PC-3 (cell line): ENCODE data around the gene TMED4. TPM values are rescaled to one million over a fixed set of nuclear protein-coding genes. Genes with fewer than 3 reads are reported as not detected.
A peak's percentile ranks its signal among the peaks of the same experiment; 100 is the strongest.

Experiments
- ATAC-seq: fragments of 200-7000 bp; cut with Tn5 transposase; 2 replicates; pipeline ENCODE4 v1.9.1; 2020; ENCODE audit warnings: mild to moderate bottlenecking, moderate library complexity
- BruUV-seq: library from RNA; stranded (reverse); fragments of 400-500 nt; replicated peaks from 2 replicates; lab custom pipeline; 2021; lab: Mats Ljungman, UMichigan
- CTCF ChIA-PET: fragments of 300-600 bp; sonication (Branson Sonifier 250); formaldehyde crosslinking; loops from one replicate; lab custom pipeline; 2022; ENCODE audit warnings: antibody characterized with exemption; lab: Charles Lee
- POLR2A ChIA-PET: fragments of 300-600 bp; sonication (Branson Sonifier 250); formaldehyde crosslinking; loops from one replicate; lab custom pipeline; 2022; ENCODE audit warnings: antibody characterized with exemption; ENCODE audit not compliant: unreplicated experiment; lab: Charles Lee
- DNase-seq: peaks from one replicate; pipeline ENCODE4 v3.0.0-alpha.2; 2015
- H2AFZ ChIP-seq: fragments of 300-600 bp; sonication (generic); 2 replicates; pipeline ENCODE4 v1.6.0; 2016; ENCODE audit warnings: antibody characterized with exemption, low read length
- H3F3A ChIP-seq: fragments of 300-600 bp; sonication (generic); one replicate; pipeline ENCODE4 v1.6.0; 2017; ENCODE audit warnings: antibody characterized with exemption, low read length, control low read depth, mild to moderate bottlenecking; ENCODE audit not compliant: unreplicated experiment
- H3K27ac ChIP-seq: fragments of 300-600 bp; sonication (generic); 2 replicates; pipeline ENCODE4 v1.5.1; 2016; ENCODE audit warnings: mild to moderate bottlenecking, low read length
- H3K27me3 ChIP-seq: fragments of 300-600 bp; sonication (generic); 2 replicates; pipeline ENCODE4 v1.6.1; 2016; ENCODE audit warnings: low read length, mixed read lengths
- H3K36me3 ChIP-seq: fragments of 300-600 bp; sonication (generic); 2 replicates; pipeline ENCODE4 v1.6.1; 2016; ENCODE audit warnings: low read depth, mixed run types, low read length, mixed read lengths
- H3K4me1 ChIP-seq: fragments of 300-600 bp; sonication (generic); 2 replicates; pipeline ENCODE4 v1.5.1; 2016; ENCODE audit warnings: low read length; ENCODE audit not compliant: insufficient read depth
- H3K4me2 ChIP-seq: fragments of 300-600 bp; sonication (generic); 2 replicates; pipeline ENCODE4 v1.6.0; 2016; ENCODE audit warnings: low read length
- H3K4me3 ChIP-seq: fragments of 300-600 bp; sonication (generic); 2 replicates; pipeline ENCODE4 v1.5.1; 2016; ENCODE audit warnings: mild to moderate bottlenecking, low read length, mixed read lengths
- H3K79me2 ChIP-seq: fragments of 300-600 bp; sonication (generic); 2 replicates; pipeline ENCODE4 v1.6.1; 2017; ENCODE audit warnings: low read length, mixed read lengths
- H3K9ac ChIP-seq: fragments of 300-600 bp; sonication (generic); 2 replicates; pipeline ENCODE4 v1.6.0; 2016; ENCODE audit warnings: mild to moderate bottlenecking, low read length
- H3K9me2 ChIP-seq: fragments of 300-600 bp; sonication (generic); replicated peaks from 2 replicates; pipeline ENCODE4 v1.6.1; 2016; ENCODE audit warnings: mixed run types, low read length, mixed read lengths
- H3K9me3 ChIP-seq: fragments of 300-600 bp; sonication (generic); 2 replicates; pipeline ENCODE4 v1.6.1; 2016; ENCODE audit warnings: low read length, mixed read lengths
- H4K20me1 ChIP-seq: fragments of 300-600 bp; sonication (generic); 2 replicates; pipeline ENCODE4 v1.6.1; 2016; ENCODE audit warnings: low read length, mixed read lengths
- EZH2 ChIP-seq: fragments of 300-600 bp; sonication (generic); IDR thresholded peaks from one replicate; pipeline ENCODE4 v1.6.1; 2017; ENCODE audit warnings: antibody characterized with exemption, mild to moderate bottlenecking, low read length; ENCODE audit not compliant: unreplicated experiment
- EZH2phosphoT487 ChIP-seq: fragments of 300-600 bp; sonication (generic); IDR thresholded peaks from 2 replicates; pipeline ENCODE4 v1.6.1; 2018; ENCODE audit warnings: mild to moderate bottlenecking, antibody characterized with exemption, low read length, borderline replicate concordance
- intact Hi-C: fragments of 100-400 bp; cut with micrococcal nuclease; formaldehyde crosslinking; loops from 2 replicates; pipeline ENCODE4 v1.9.0; 2023
- total RNA-seq: library from RNA; depleted of rRNA; stranded (reverse); fragments of >200 nt; gene quantifications from 2 replicates; pipeline ENCODE4 v1.2.3, GENCODE V29; 2014
- TF ChIP-seq, protein P1 (sequence below): fragments of 300-600 bp; sonication (generic); conservative IDR thresholded peaks from 2 replicates; pipeline ENCODE4 v1.5.1; 2017; ENCODE audit warnings: antibody characterized with exemption, low read depth, mild to moderate bottlenecking, low read length

Gene TMED4
- total RNA-seq, 1 experiment from 2014 or later, result 80.0 TPM

DNA sequence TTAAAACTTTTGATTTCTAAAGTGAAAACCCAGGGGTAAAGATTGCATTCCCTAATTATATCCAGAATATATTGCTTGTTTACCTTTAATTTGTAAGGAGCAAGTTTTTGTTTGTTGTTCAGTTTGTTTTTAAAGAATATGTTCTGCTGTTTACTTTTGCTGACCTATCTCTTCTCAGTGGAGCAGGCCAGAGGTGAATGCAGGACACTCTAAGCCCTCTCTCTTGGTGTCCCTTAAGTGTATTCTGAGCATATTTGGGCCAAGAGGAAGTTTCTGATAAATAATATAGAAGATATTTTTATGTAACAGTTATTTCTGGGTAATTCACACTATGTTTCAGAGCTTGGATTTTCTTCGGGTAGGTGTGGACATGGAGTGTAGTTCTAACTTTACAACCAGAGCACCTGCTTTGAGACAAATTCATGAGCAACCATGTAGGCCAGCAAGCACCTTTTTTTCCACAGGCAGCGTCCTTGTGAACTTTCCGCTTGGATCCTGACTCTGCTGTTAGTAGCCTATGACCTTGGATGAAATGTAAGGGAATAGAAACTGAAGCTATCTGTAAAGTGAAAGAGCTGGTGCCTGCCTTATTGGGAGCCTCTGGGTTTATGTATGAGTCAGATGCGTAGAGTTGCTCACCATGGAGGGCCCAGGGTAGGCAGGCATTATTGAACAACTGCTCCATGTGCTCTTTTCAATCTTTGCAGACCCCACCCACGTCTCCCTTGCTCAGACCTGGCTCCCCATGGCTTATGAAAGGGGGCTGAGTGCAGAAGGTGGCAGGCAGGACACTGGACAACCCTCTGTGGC, 40.5 kb upstream of the TMED4 start:
- TF ChIP-seq, protein P1, sequence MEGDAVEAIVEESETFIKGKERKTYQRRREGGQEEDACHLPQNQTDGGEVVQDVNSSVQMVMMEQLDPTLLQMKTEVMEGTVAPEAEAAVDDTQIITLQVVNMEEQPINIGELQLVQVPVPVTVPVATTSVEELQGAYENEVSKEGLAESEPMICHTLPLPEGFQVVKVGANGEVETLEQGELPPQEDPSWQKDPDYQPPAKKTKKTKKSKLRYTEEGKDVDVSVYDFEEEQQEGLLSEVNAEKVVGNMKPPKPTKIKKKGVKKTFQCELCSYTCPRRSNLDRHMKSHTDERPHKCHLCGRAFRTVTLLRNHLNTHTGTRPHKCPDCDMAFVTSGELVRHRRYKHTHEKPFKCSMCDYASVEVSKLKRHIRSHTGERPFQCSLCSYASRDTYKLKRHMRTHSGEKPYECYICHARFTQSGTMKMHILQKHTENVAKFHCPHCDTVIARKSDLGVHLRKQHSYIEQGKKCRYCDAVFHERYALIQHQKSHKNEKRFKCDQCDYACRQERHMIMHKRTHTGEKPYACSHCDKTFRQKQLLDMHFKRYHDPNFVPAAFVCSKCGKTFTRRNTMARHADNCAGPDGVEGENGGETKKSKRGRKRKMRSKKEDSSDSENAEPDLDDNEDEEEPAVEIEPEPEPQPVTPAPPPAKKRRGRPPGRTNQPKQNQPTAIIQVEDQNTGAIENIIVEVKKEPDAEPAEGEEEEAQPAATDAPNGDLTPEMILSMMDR, result no peak
- no peak for TF ChIP-seq EZH2
- Histone ChIP-seq H3K27me3 (no peaks in the 10 kb centered on the region), H3K27ac (no peak overlapping the region), H3K79me2 (peaks cover 73% of the 10 kb centered on the region), H3K4me3 (no peak overlapping the region), H3K4me1 (peaks cover 32% of the 10 kb centered on the region), H4K20me1 (no peaks in the 10 kb centered on the region), H3K9ac (no peak overlapping the region), H3K9me2 (no peaks in the 10 kb centered on the region), H3K36me3 (peaks cover 28% of the 10 kb centered on the region), H2AFZ (no peak overlapping the region), H3K9me3 (no peaks in the 10 kb centered on the region), H3K4me2 (no peak overlapping the region), H3F3A (no peaks in the 10 kb centered on the region)
- BruUV-seq, result no TSS peak
- CTCF ChIA-PET, result no interaction called here
- ATAC-seq (no peak), DNase-seq (no peak)
- intact Hi-C loops, result no loop called here
- POLR2A ChIA-PET, result interaction anchor here (0.6 to 0.7 kb wide), 2 partner anchors 11 to 68 kb away, joined by 3 to 4 read pairs; no protein-coding TSS in a partner anchor

DNA sequence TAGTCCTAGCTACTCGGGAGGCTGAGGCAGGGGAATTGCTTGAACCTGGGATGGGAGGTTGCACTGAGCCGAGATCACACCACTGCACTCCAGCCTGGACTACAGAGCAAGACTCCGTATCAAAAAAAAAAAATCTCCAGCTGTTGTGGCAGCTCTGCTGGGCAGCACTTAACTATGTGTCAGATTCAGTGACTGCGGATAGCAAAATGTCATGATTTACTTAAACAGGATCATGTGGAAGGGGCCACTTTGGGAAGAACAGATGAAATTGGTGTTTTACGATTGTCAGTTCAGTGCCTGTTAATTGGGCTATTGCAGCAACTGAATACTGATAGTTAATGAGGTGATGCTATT, 39.7 kb upstream of the TMED4 start:
- H3K9ac ChIP-seq, result no peak overlapping the region
- intact Hi-C loops, result no loop called here
- no TSS peak for BruUV-seq
- ChIA-PET POLR2A (no interaction called here), CTCF (no interaction called here)
- TF ChIP-seq, protein P1, result no peak
- H3F3A ChIP-seq, result no peaks in the 10 kb centered on the region
- no peak for DNase-seq
- H3K27me3 ChIP-seq, result no peaks in the 10 kb centered on the region
- H3K4me3 ChIP-seq, result no peak overlapping the region
- no peaks in the 10 kb centered on the region for H3K9me3 ChIP-seq
- H3K27ac ChIP-seq, result 0 out of 2 replicates have a peak overlapping the region, but pooled peaks have one; percentile 5
- H3K4me1 ChIP-seq, result peaks cover 39% of the 10 kb centered on the region
- ATAC-seq, result no peak
- H3K36me3 ChIP-seq, result peaks cover 27% of the 10 kb centered on the region
- no peak overlapping the region for H2AFZ ChIP-seq
- peaks cover 81% of the 10 kb centered on the region for H3K79me2 ChIP-seq
- H3K9me2 ChIP-seq, result no peaks in the 10 kb centered on the region
- no peak overlapping the region for H3K4me2 ChIP-seq
- H4K20me1 ChIP-seq, result no peaks in the 10 kb centered on the region

DNA sequence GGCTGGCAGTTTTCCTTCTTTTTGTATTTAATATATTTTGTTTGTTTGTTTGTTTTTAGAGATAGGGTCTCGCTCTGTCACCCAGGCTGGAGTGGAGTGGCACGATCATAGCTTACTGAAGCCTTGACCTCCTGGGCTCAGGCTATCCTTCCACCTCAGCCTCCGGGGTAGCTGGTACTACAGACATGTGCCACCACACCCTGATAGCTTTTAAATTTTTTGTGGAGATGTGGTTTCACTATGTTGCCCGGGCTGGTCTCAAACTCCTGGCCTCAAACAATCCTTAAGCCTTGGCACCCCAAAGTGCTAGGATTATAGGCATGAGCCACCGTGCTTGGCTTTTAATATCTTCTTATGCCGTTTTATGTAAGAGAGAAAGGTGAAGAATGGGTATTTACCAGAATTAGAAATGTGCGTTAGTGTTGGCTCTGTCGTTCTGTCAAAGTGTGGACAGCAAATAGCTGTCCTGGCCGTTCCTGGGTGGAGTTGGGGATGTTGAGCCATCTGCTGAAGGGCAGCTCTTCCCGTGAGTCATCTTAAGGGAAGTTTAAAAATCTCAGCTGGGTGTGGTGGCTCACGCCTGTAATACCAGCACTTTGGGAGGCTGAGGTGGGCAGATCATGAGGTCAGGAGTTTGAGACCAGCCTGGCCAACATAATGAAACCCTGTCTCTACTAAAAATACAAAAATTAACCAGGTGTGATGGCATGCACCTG, 39.2 kb upstream of the TMED4 start:
- no peaks in the 10 kb centered on the region for H3F3A ChIP-seq
- peaks cover 39% of the 10 kb centered on the region for H3K4me1 ChIP-seq
- H3K9me2 ChIP-seq, result no peaks in the 10 kb centered on the region
- H4K20me1 ChIP-seq, result no peaks in the 10 kb centered on the region
- no peak overlapping the region for H3K4me3 ChIP-seq
- ATAC-seq, result peak; percentile 70
- no peaks in the 10 kb centered on the region for H3K27me3 ChIP-seq
- no peak overlapping the region for H3K4me2 ChIP-seq
- peaks cover 26% of the 10 kb centered on the region for H3K36me3 ChIP-seq
- intact Hi-C loops, result no loop called here
- ChIA-PET POLR2A (interaction anchor here (0.6 kb wide), 1 partner anchor 14 kb away, joined by 15 read pairs; no protein-coding TSS in a partner anchor), CTCF (no interaction called here)
- DNase-seq, result peak; percentile 53
- BruUV-seq, result TSS peak; percentile 74
- H2AFZ ChIP-seq, result no peak overlapping the region
- H3K9ac ChIP-seq, result no peak overlapping the region
- H3K27ac ChIP-seq, result peak overlapping the region; percentile 44
- H3K9me3 ChIP-seq, result no peaks in the 10 kb centered on the region
- peaks cover 83% of the 10 kb centered on the region for H3K79me2 ChIP-seq
- TF ChIP-seq EZH2phosphoT487, result no peak
- no peak for TF ChIP-seq EZH2
- TF ChIP-seq, protein P1, result no peak
